Measurements from ENCODE around the gene PLEK2.
"Not testable (repeated sequence)": the region's sequence is repeated elsewhere in the genome, so short reads cannot be mapped to it uniquely, and the experiment has no call there.

PLEK2 gene

DNA sequence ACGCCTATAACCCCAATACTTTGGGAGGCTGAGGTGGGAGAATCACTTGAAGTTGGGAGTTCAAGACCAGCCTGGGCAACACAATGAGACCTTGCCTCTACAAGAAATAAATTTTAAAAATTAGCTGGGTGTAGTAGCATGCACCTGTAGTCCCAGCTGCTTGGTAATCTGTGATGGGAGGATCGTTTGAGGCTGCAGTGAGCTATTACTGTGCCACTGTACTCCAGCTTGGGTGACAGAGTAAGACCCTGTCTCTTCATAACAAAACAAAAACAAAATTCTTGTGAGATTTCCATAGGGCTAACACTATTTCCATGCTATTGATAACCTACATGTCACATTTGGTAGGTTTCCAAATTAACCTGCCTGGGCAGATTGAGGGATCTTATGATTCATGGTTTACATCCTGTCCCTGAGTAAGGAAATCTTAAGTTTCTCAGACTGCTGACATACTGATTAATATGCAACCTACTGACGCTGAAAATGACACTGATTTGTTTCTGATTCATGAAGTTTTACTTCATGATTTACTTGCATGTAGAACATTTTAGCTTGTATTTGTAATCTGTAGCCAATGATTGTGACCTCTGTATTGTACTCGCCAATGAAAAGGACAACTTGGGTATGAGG, 68.2 kb downstream of the PLEK2 start:
- peaks cover 19% of the 10 kb centered on the region for H3K36me3 Mint-ChIP-seq
- no peak overlapping the region for H3K4me3 Mint-ChIP-seq
- no peak for DNase-seq (ENCODE audit: low spot score in 2 of 2)
- H3K27me3 Mint-ChIP-seq = no peaks in the 10 kb centered on the region
- H3K27ac Mint-ChIP-seq = no peak overlapping the region
- H3K9me3 Mint-ChIP-seq = no peaks in the 10 kb centered on the region
- ATAC-seq (ENCODE audit: low read depth) = no peak
- no peaks in the 10 kb centered on the region for H3K4me1 Mint-ChIP-seq

DNA sequence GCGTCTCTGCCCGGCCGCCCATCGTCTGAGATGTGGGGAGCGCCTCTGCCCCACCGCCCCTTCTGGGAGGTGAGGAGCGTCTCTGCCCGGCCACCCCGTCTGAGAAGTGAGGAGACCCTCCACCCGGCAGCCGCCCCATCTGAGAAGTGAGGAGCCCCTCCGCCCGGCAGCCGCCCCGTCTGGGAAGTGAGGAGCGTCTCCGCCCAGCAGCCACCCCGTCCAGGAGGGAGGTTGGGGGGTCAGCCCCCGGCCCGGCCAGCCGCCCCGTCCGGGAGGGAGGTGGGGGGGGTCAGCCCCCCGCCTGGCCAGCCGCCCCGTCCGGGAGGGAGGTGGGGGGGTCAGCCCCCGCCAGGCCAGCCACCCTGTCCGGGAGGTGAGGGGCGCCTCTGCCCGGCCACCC, 70.7 kb downstream of the PLEK2 start:
- not testable (repeated sequence) for H3K27me3 Mint-ChIP-seq; H3K9me3 Mint-ChIP-seq; ATAC-seq (ENCODE audit: low read depth); H3K4me1 Mint-ChIP-seq; DNase-seq (ENCODE audit: low spot score in 2 of 2); H3K4me3 Mint-ChIP-seq; H3K27ac Mint-ChIP-seq
- H3K36me3 Mint-ChIP-seq = peaks cover 20% of the 10 kb centered on the region

All from memory B cell (primary cell).